HEK293 (cell line): Measurements from ENCODE around the gene FAM124A.

Source experiments
- CTCF ChIA-PET: fragments of 350-600 bp; formaldehyde crosslinking; extraction: SDS; loops from one replicate; lab custom pipeline; 2021; ENCODE audit warnings: antibody characterized with exemption; lab: Yijun Ruan, JAX
- POLR2A ChIA-PET: fragments of 300-600 bp; formaldehyde crosslinking; extraction: SDS; loops from one replicate; lab custom pipeline; 2020; ENCODE audit warnings: antibody characterized with exemption, inconsistent platforms; lab: Yijun Ruan, JAX
- H3K27ac ChIP-seq: fragments of 200-500 bp; sonication (Bioruptor generic); 2 replicates; pipeline ENCODE4 v1.5.1; 2014; ENCODE audit warnings: low read depth, low read length, control low read depth, inconsistent platforms; ENCODE audit errors: extremely low read depth
- H3K36me3 ChIP-seq, 2 experiments: fragments of 200-500 bp in 1 of 2; sonication (Bioruptor generic) in 1 of 2; 1 replicate in 1 of 2; 2 replicates in 1 of 2; pipeline ENCODE4 v1.5.1; 2014 to 2017; ENCODE audit warnings: inconsistent platforms in 2 of 2, low read length in 2 of 2; ENCODE audit not compliant: control insufficient read depth in 2 of 2, insufficient read depth in 1 of 2
- H3K4me1 ChIP-seq: fragments of 200-500 bp; sonication (Bioruptor generic); 2 replicates; pipeline ENCODE4 v1.5.1; 2014; ENCODE audit warnings: mild to moderate bottlenecking, low read length, inconsistent platforms; ENCODE audit not compliant: control insufficient read depth, insufficient read depth
- H3K4me3 ChIP-seq: 2 replicates; pipeline ENCODE4 v1.5.1; 2011; ENCODE audit warnings: low read depth, mild to moderate bottlenecking, control low read depth, low read length, moderate library complexity
- H3K9me3 ChIP-seq: fragments of 200-500 bp; sonication (Bioruptor generic); 2 replicates; pipeline ENCODE4 v1.5.1; 2014; ENCODE audit warnings: low read depth, low read length, inconsistent platforms; ENCODE audit not compliant: control insufficient read depth, insufficient read depth
- EGR2 ChIP-seq: fragments of 450-650 bp; formaldehyde crosslinking; IDR thresholded peaks from 2 replicates; pipeline ENCODE4 v1.5.1; 2016; ENCODE audit warnings: low read depth, missing biosample characterization, missing genetic modification characterization
- GLIS1 ChIP-seq: fragments of 450-650 bp; formaldehyde crosslinking; IDR thresholded peaks from 2 replicates; pipeline ENCODE4 v1.5.1; 2016; ENCODE audit warnings: missing biosample characterization, missing genetic modification characterization
- KLF7 ChIP-seq: fragments of 450-650 bp; formaldehyde crosslinking; IDR thresholded peaks from 2 replicates; pipeline ENCODE4 v1.5.1; 2016; ENCODE audit warnings: missing biosample characterization, missing genetic modification characterization, borderline replicate concordance
- PRDM1 ChIP-seq: fragments of 450-650 bp; formaldehyde crosslinking; IDR thresholded peaks from 2 replicates; pipeline ENCODE4; 2016; ENCODE audit warnings: missing biosample characterization, missing genetic modification characterization
- SCRT2 ChIP-seq: fragments of 450-650 bp; formaldehyde crosslinking; IDR thresholded peaks from 2 replicates; pipeline ENCODE4 v1.5.1; 2016; ENCODE audit warnings: missing biosample characterization, missing genetic modification characterization
- ZIC2 ChIP-seq: fragments of 450-650 bp; formaldehyde crosslinking; IDR thresholded peaks from 2 replicates; pipeline ENCODE4 v1.5.1; 2016; ENCODE audit warnings: missing biosample characterization, missing genetic modification characterization
- ZNF221 ChIP-seq: fragments of 450-650 bp; formaldehyde crosslinking; IDR thresholded peaks from 2 replicates; pipeline ENCODE4 v1.5.1; 2017; ENCODE audit warnings: missing biosample characterization, missing genetic modification characterization, borderline replicate concordance
- ZNF239 ChIP-seq: fragments of 450-650 bp; formaldehyde crosslinking; IDR thresholded peaks from 2 replicates; pipeline ENCODE4 v1.5.1; 2016; ENCODE audit warnings: missing biosample characterization, missing genetic modification characterization
- ZNF24 ChIP-seq: fragments of 450-650 bp; formaldehyde crosslinking; IDR thresholded peaks from 2 replicates; pipeline ENCODE4 v1.5.1; 2016; ENCODE audit warnings: missing biosample characterization, missing genetic modification characterization
- ZNF341 ChIP-seq: fragments of 450-650 bp; formaldehyde crosslinking; IDR thresholded peaks from 2 replicates; pipeline ENCODE4; 2016; ENCODE audit warnings: low read depth, missing biosample characterization, missing genetic modification characterization
- ZNF362 ChIP-seq: fragments of 450-650 bp; formaldehyde crosslinking; IDR thresholded peaks from 2 replicates; pipeline ENCODE4 v1.5.1; 2016; ENCODE audit warnings: missing biosample characterization, missing genetic modification characterization
- ZNF416 ChIP-seq: fragments of 450-650 bp; formaldehyde crosslinking; IDR thresholded peaks from 2 replicates; pipeline ENCODE4 v1.5.1; 2016; ENCODE audit warnings: missing biosample characterization, missing genetic modification characterization
- ZNF621 ChIP-seq: fragments of 450-650 bp; formaldehyde crosslinking; IDR thresholded peaks from 2 replicates; pipeline ENCODE4 v1.5.1; 2017; ENCODE audit warnings: missing biosample characterization, missing genetic modification characterization
- ZNF658 ChIP-seq: fragments of 450-650 bp; formaldehyde crosslinking; IDR thresholded peaks from 2 replicates; pipeline ENCODE4; 2016; ENCODE audit warnings: missing biosample characterization, missing genetic modification characterization
- ZSCAN23 ChIP-seq: fragments of 450-650 bp; formaldehyde crosslinking; IDR thresholded peaks from 2 replicates; pipeline ENCODE4 v1.5.1; 2016; ENCODE audit warnings: missing biosample characterization, missing genetic modification characterization

The FAM124A gene

GRCh38 chr13:51252954-51253532 lies 30.8 kb downstream of the FAM124A start (continued):
- TF ChIP-seq ZNF621 (tag by site-specific recombination) (no peak), ZNF24 (tag by site-specific recombination) (no peak), ZNF221 (tag by site-specific recombination) (no peak)
- TF ChIP-seq, all 188 proteins: peak for 0

- Histone ChIP-seq H3K4me1 (no peaks in the 10 kb centered on the region), H3K36me3 (no peaks in the 10 kb centered on the region), H3K4me3 (no peak overlapping the region), H3K9me3 (no peaks in the 10 kb centered on the region), H3K27ac (no peak overlapping the region)
- POLR2A ChIA-PET, result no interaction called here
- TF ChIP-seq ZNF341 (tag by site-specific recombination) (peak; percentile 49; the same call in 1 of the 2 replicates), ZSCAN23 (tag by site-specific recombination) (no peak), ZNF658 (tag by site-specific recombination) (no peak), KLF7 (tag by site-specific recombination) (no peak), GLIS1 (peak; percentile 84), ZNF416 (tag by site-specific recombination) (no peak), ZIC2 (tag by site-specific recombination) (peak; percentile 68), ZNF239 (tag by site-specific recombination) (no peak), EGR2 (tag by site-specific recombination) (no peak)
- CTCF ChIA-PET, result interaction anchor here (1.0 kb wide), 1 partner anchor 31 kb away, joined by 4 read pairs; no protein-coding TSS in a partner anchor
These were observed 33.4 kb downstream of the FAM124A start for GRCh38 chr13:51255556-51255955.

GRCh38 chr13:51257187-51257586 lies 35.0 kb downstream of the FAM124A start:
- POLR2A ChIA-PET, result no interaction called here
- CTCF ChIA-PET, result no interaction called here
- TF ChIP-seq PRDM1 (peak; percentile 14; the same call in 1 of the 2 replicates), ZNF362 (tag by site-specific recombination) (no peak)

DNA sequence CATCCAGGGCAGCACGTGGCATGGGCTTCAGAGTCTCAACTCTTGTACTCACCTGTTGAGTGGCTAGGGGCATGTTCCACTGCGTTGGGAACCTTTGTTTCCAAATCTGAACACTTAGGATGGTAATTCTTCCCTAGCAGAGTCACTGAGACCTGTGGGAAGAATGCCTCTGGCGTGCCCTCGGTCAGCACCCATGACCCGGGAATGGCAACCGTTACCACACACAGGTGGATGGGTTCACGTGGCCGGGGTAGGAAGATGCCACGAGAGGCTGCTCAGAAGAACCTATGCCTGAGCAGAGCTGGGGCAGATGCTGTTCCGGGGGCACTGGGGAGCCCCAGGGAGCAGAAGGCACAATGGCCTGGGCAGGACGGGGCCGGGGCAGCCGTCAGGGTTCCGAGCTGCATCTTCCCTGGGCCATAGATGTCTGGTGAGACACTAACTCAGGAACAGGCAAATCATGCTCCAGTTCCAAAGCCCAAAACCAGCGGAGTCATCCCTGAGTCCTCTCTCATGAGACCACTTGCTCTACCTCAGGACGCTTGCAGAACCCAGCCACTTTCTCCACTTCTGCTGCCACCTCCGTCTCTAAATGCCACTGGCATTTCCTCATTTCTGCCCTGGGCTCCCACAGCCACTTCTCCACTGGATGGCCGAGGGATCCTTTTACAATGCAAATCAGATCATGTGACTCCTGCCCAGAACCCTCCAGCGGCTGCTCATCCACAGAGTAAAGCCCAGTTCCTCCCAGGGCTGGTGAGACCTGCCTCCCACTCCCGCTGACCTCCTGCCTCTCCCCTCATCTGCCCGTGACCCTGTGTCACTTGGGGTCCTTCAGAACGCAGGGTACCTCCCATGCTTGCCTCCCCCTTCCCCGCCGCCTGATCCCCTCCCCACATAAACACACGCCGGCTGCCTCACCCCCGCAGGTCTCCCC lies 36.7 kb downstream of the FAM124A start:
- no peaks in the 10 kb centered on the region for H3K4me1 ChIP-seq
- POLR2A ChIA-PET, result no interaction called here
- no peaks in the 10 kb centered on the region for H3K36me3 ChIP-seq
- CTCF ChIA-PET, result no interaction called here
- no peak overlapping the region for H3K27ac ChIP-seq
- H3K4me3 ChIP-seq, result no peak overlapping the region
- TF ChIP-seq ZNF341 (tag by site-specific recombination), result no peak
- TF ChIP-seq SCRT2 (tag by site-specific recombination), result peak; percentile 24; the same call in 1 of the 2 replicates
- H3K9me3 ChIP-seq, result no peaks in the 10 kb centered on the region

More at GRCh38 chr13:51257187-51257586, 35.0 kb downstream of the FAM124A start:
- no peak overlapping the region for H3K27ac ChIP-seq
- no peaks in the 10 kb centered on the region for H3K36me3 ChIP-seq
- no peaks in the 10 kb centered on the region for H3K4me1 ChIP-seq
- H3K9me3 ChIP-seq, result no peaks in the 10 kb centered on the region
- no peak overlapping the region for H3K4me3 ChIP-seq
